ENCODE measurements around the gene PRG2. TPM values are rescaled to one million over a fixed set of nuclear protein-coding genes. Genes with fewer than 3 reads are reported as not detected.

Gene PRG2
- total RNA-seq, 1 experiment from 2014 or later = not detected

DNA sequence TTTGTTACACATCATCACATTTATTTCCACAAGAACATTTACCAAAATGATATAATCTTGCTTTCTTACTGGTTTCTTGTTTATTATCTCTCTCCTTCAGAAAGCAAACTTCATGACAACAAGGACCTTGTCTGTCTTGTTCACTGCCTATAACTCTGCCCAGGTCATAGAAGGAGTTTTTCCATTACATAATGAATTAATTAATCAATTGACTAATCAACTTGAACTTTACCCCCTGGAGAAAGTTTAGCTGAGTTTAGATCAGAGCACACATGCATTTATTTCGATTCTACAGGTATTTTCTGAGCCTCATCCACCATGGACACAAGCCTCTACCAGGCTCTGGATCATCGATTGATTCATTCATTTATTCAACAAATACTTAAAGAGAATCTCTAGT, 6.3 kb upstream of the PRG2 start:
- DNase-seq (ENCODE audit: low spot score) = no peak

GRCh38 chr11:57395905-57396623, 5.6 kb upstream of the PRG2 start:
- no peak for DNase-seq (ENCODE audit: low spot score)

GRCh38 chr11:57394203-57394965, 3.9 kb upstream of the PRG2 start:
- no peak for DNase-seq (ENCODE audit: low spot score)

DNA sequence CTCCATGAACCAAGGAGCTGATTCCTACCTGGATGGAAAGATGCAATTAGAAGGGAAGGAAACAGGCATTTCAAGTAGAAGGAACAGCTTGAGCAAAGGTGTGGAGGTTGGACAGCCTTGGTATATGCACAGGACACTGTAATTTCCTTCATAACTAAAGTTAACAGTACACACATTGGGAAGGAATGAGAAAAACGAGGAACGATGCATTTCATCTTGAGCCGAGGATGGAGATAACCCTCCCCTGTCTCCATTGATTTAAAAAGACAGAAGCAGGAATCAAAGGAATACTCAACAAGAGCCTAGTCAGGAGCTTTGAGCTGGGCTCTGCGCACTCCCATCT, 2.3 kb upstream of the PRG2 start:
- no peak for DNase-seq (ENCODE audit: low spot score)

DNA sequence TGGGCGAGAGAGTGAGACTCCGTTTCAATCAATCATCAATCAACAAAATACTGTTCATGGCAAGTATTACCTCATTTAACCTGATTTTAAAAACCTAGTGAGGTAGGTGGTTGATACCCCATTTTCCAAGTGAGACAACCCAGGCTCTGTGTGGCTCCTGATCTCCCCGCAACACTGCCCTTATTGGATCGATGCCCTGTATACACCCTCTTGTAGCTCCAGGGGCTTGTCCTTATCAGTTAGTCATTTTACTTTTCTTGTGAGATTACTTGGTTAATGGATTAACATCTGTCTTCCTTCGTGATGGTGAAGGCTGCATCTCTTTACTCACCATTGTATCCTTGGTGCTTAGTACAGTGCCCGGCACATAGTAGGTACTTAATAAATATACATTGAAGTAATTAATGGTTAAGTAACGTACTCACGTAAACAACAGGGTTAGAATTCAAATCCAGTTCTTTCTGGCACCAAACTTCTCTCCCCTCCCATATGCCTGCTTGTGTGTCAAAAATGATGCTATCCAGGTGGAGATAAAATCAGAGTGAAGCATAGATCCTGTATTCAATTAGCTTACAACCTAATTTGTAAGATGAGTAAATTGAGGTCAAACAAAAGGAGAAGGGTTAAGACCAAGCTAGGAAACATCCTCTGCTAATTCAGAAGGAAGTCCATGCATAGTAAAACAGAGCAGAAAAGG, 1.8 kb upstream of the PRG2 start:
- DNase-seq (ENCODE audit: low spot score) = no peak

DNA sequence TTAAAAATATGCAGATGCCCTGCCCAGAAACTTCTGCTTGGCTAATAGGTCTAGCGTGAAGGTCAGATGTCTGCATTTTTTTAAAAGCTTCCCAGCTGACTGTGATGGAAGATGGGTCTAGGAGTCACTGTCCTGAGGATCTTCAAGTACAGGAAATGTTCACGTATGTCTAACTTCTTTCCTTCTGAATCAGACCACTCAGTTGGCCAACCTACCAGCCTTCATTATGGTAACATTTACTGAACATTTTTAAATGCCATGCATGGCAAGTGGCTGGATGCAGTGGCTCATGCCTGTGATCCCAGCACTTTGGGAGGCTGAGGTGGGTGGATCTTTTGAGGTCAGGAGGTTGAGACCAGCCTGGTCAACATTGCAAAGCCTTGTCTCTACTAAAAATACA, 1.1 kb upstream of the PRG2 start:
- DNase-seq (ENCODE audit: low spot score) = no peak

GRCh38 chr11:57391111-57391510, 661 bp upstream of the PRG2 start:
- DNase-seq (ENCODE audit: low spot score) = no peak

DNA sequence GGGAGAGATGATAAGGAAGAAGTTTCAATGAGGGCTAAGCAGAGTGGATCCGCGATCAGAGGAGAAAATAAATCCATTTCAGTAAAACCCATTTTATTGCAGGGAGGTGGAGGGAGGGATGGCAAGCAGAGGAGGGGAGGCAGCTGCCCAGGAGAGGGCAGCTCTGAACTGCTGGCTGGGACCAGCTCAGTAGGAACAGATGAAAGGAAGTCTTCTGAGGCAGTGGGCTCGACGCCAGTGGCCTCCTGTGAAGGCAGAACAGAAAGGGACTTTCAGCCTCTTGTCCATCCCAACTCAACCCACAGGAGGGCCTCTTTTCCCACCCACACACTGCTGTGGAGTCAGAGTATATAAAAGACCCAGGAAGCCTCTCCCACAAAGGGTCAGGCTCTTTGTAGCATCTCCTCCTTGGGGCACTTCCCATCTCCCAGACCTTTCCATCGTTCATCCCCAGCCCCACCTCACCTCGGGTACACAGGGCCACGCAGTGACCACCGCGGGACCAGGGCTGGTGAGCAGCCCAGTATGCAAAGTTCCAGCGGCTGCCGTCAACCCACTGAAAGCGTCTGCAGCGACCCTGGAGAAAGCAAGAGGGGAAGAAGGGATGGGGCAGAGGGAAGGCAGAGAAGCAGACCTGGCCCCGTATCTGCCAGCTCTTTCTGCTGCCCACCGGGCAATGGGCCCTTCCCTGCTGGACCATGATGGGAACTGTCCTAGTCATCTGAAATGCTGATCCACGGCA, 3.0 kb downstream of the PRG2 start:
- DNase-seq (ENCODE audit: low spot score) = no peak

- DNase-seq (ENCODE audit: low spot score) = no peak
Observed at GRCh38 chr11:57386178-57386940, 4.1 kb downstream of the PRG2 start.

- no peak for DNase-seq (ENCODE audit: low spot score)
Observed at GRCh38 chr11:57380975-57381374, 9.5 kb downstream of the PRG2 start, which contains the start of gene PRG3. TSS of gene PRG3 (minus strand) at chr11:57381150. CDS start at chr11:57380708, 442 bp downstream.

DNA sequence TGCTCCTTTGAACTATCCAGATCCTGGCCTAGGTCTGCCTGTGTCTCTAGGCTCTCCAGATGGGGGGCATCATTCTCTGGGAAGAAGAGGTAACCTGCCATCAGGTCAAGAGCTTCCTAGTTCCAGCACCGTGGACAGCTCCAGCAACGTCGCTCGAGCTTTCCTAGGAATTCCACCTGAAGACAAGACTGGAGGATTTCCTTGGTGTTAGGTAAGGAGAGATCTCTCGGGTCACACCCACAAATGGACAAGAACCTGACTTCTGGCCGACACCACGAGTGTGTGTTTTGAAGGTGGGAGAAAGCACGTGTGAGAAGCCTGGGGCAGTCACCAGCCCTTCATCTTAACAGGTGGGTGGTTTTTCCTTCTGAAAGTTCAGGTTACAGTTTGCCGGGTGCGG, 10.7 kb downstream of the PRG2 start:
- peak; percentile 28 for DNase-seq (ENCODE audit: low spot score)

- DNase-seq (ENCODE audit: low spot score) = no peak
Observed at GRCh38 chr11:57378186-57378585, 12.3 kb downstream of the PRG2 start.

GRCh38 chr11:57377107-57377506, 13.3 kb downstream of the PRG2 start:
- DNase-seq (ENCODE audit: low spot score) = no peak

DNA sequence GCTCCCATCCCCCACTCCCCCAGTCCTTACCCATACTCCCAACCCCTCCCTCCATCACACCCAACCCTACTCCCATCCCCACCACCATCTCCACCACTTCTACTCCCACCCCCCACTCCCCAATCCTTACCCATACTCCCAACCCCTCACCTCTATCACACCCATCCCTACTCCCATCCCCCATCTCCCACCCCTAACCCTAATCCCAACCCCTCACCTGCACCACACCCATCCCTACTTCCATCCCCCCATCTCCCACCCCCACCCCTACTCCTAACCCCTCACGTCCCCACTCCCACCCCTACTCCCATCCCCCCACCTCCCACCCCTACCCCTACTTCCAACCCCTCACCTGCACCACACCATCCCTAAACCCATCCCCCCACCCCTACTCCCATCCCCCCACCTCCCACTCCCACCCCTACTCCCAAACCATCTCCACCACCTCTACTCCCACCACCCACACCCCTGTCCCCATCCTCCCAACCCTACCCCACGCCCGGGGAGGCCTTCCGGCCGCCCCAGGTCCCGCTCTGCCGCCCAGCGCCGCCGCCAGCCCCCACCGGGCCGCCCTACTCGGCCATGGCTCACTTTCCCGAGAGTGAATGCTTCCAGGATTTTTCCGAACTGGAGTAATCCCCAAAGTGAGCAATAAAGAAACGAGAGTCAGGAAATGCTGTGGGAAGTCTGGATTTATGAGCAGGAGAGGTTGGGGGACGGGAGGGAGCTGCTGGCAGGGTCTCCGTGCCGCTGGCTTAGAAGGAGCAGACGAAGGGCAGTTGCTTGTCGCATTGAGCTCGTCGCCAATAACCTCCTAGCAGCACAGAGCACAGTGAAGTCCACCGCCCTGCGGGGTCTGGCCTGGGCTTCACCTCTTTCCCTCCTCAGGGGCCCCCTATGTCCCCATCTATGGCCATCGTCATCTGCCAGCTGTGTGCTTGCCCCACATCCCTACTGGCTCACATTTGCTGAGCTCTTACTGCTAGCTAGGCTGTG, 14.1 kb downstream of the PRG2 start:
- DNase-seq (ENCODE audit: low spot score) = no peak

- DNase-seq (ENCODE audit: low spot score) = no peak
Observed at GRCh38 chr11:57375490-57375889, 15.0 kb downstream of the PRG2 start.

- no peak for DNase-seq (ENCODE audit: low spot score)
Observed at GRCh38 chr11:57374966-57375365, 15.5 kb downstream of the PRG2 start.

DNA sequence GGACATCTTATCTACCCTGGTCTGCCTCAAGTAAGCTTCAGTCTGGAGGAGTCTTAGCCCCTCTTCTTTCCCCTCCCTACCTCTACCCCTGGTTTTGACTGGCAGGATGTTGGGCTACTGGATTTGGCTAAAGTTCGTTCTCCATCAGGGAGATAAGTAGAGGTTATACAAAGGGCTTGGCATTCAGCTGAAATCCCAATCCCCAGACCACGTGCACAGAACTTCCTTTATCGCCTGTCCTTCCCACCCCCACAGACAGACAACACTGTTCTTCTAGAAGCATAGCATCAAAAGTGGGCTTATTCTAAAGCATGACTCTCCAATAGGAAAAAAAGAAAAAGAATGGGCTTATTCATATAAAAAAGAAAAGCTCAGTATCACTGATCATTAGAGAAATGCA, 17.3 kb downstream of the PRG2 start:
- DNase-seq (ENCODE audit: low spot score) = no peak

DNA sequence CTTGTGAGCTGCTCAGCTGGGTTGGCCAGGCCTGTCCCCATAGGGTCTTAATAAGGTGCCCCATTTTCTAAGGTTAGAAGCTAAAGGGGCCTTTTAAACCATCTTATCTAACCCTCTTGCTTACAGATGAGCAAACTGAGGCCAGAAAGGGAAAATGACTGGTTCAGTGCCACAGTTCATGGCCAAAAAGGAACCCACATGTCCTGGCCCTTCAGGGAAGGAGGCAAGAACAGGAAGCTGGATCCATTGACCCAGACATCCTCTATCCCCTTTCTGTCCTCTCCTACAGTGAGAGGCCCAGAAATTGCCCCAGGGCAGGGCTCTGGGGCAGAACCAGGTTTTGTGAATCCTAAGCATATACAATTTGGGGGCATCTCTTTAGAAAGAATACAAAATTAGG, 19.5 kb downstream of the PRG2 start:
- no peak for DNase-seq (ENCODE audit: low spot score)

GRCh38 chr11:57370251-57370650, 20.2 kb downstream of the PRG2 start:
- no peak for DNase-seq (ENCODE audit: low spot score)

DNA sequence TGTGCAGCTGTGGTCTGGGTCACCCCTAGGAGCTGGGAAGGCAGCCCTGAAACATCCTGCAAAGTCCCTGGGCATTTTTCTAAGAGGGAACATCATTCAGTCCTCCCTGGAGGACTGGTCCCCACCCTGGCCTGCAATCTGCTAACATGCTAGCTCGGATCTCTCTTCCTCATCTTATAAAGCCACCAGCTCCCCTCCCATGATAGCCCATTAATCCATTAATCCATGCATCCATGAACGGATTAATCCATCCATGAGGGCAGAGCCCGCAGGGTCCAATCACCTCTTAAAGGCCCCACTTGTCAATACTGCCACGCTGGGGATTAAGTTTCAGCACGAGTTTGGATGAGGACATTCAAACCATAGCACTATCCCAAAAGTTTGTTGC, 21.6 kb downstream of the PRG2 start:
- no peak for DNase-seq (ENCODE audit: low spot score)

Data from HT-29 (cell line).